GM12874 (cell line): ENCODE measurements around the gene ZNF530.

Experiments used
- TF ChIP-seq, protein P1 (sequence below): IDR thresholded peaks from 2 replicates; pipeline ENCODE4 v1.5.1; 2011; ENCODE audit warnings: low read depth, mild to moderate bottlenecking, control low read depth, low read length, moderate library complexity; ENCODE audit not compliant: insufficient read depth

Gene ZNF530

DNA sequence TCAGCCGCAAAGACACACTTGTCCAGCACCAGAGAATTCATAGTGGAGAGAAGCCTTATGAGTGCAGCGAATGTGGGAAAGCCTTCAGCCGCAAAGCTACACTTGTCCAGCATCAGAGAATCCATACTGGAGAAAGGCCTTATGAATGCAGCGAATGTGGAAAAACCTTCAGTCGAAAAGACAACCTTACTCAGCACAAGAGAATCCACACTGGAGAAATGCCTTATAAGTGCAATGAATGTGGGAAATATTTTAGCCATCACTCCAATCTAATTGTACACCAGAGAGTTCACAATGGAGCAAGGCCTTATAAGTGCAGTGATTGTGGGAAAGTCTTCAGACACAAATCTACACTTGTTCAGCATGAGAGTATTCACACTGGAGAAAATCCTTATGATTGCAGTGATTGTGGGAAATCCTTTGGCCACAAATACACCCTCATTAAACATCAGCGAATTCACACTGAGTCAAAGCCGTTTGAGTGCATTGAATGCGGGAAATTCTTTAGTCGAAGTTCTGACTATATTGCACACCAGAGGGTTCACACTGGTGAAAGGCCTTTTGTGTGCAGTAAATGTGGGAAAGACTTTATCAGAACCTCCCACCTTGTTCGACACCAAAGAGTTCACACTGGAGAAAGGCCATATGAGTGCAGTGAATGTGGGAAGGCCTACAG is 21.1 kb downstream of the ZNF530 start:
- TF ChIP-seq, protein P1, sequence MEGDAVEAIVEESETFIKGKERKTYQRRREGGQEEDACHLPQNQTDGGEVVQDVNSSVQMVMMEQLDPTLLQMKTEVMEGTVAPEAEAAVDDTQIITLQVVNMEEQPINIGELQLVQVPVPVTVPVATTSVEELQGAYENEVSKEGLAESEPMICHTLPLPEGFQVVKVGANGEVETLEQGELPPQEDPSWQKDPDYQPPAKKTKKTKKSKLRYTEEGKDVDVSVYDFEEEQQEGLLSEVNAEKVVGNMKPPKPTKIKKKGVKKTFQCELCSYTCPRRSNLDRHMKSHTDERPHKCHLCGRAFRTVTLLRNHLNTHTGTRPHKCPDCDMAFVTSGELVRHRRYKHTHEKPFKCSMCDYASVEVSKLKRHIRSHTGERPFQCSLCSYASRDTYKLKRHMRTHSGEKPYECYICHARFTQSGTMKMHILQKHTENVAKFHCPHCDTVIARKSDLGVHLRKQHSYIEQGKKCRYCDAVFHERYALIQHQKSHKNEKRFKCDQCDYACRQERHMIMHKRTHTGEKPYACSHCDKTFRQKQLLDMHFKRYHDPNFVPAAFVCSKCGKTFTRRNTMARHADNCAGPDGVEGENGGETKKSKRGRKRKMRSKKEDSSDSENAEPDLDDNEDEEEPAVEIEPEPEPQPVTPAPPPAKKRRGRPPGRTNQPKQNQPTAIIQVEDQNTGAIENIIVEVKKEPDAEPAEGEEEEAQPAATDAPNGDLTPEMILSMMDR, result no peak

DNA sequence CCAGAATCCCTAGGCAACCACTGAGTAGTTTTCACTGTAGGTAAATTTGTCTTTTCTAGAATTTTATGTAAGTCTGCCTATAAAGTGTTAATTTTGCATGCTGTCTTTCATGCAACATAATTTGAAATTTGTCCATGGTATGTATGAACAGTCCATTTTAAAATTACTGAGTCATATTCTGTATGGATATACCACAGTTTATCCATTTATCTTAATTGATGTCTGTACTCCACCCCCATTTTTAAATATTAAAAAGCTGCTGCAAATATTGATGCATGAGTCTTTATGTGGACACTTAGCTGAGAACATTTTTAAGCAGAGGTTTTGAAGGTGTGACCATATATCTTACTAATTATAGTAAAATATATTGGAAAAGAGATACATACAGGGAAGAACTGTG is 23.4 kb downstream of the ZNF530 start:
- TF ChIP-seq, protein P1, result no peak

DNA sequence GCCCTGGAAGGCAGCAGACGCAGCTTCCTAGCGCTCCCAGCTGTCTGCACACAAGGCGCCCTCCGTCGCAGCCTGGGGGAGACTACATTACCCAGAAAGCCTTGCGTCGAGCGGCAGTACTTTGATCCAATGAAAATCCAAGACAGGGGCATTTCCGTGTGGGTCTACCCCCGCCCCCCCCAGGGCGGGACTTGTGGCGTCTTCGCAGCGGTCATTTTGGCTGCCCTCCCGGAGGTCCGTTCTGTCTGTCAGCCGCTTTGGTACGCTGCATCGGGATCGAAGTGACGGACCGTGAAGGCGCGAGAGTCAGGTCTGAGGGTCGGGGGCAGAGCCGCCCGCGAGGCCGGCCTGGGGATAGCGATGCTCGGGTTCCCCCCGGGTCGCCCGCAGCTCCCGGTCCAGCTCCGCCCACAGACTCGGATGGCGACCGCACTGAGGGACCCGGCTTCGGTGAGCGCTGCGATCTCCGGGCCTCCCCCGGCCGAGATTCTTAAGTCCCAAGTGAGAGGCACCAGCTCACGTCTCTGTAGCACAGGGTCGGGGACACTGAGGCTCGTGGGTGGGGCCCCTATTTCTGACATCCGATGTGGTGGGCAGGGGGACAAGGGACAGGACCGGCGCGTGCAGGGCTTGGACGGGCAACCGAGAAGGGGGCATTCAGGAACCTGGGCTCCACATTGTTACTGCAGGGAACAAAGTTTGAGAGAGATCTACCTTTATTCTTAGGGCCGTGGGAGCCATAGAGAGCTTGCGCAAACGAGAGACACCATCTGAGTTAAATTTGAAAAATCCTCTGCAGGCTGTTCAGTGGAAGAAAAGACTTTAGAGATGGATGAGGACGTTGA is 33.5 kb downstream of the ZNF530 start, which contains the start of gene ZNF211:
ZNF211 (plus strand) TSS at position 182 of the 845 bp plus-strand sequence; CDS start at position 361, 179 bp downstream.
- TF ChIP-seq, protein P1, result no peak

DNA sequence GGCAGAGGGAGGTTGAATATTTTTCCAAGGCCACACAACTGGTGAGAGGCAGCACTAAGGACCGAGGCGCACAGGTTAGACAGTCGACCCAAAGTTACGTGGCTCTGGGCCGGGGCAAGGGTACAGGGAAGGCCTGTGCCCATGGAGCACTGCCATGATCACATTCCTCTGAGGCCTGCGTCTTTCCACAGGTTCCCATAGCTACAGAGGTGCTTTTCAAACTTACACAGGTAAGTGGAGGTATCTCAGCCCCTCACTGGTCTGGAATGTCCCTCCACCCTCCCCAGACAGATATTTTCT is 34.1 kb downstream of the ZNF530 start:
- TF ChIP-seq, protein P1, result no peak

DNA sequence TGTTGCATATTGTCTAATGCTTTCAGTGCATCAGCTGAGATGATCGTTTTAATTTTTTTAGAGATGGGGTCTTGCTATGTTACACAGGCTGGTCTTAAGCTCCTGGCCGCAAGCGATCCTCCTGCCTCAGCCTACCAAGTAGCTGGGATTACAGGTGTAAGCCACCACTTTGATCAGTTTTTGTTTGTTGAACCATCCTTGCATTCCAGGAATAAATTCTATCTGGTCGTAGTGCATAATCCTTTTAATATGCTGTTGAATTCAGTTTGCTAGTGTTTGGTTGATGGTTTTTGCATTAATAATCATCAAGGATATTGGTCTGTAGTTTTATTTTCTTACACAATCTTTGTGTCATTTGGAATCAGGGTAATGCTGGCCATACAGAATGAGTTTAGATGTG is 37.7 kb downstream of the ZNF530 start:
- TF ChIP-seq, protein P1, result no peak

DNA sequence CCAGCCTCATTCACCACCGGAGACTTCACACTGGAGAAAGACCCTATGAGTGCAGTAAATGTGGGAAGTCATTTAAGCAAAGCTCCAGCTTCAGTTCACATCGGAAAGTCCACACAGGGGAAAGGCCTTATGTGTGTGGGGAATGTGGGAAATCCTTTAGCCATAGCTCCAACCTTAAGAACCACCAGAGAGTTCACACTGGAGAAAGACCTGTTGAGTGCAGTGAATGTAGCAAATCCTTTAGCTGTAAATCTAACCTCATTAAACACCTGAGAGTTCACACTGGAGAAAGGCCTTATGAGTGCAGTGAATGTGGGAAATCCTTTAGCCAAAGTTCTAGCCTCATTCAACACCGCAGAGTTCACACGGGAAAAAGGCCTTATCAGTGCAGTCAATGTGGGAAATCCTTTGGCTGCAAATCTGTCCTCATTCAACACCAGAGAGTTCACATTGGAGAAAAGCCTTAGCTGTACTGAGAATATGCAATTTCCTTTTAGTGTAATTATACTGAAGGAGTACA is 42.1 kb downstream of the ZNF530 start:
- TF ChIP-seq, protein P1, result no peak

DNA sequence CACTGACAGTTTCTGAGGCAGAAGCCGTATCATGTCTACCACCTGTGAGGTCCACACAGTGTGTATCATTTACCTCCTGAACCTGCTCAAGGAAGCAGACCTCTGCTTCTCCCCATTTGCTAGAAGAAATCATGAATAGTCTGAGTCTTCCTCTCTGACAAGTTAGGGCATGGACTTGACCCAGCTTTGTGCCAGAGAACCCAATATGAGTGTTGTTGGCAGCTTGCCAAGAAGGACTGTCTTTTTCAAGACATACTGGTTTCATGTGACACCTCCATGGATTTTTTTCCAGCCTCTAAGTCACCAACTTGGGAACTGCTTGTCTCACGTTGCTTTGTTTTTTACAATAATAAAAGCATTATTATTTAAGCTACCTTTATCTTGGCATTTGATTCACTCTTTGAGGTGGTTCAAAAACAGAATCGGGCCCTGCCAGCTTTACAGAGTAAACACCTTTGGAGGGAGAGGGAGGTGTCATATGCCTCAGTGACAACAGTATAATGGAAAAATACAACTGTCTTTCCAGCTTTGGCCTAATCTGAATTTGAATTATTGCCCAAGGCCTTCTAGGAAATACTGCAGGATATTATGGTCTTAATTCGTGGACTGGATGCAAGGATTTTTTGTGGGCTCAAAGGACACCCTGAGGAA is 42.8 kb downstream of the ZNF530 start:
- TF ChIP-seq, protein P1, result no peak
